ENCODE results near the gene CYP27A1. TPM values are rescaled to one million over a fixed set of nuclear protein-coding genes. Genes with fewer than 3 reads are reported as not detected.
A peak's percentile ranks its signal among the peaks of the same experiment; 100 is the strongest.

The CYP27A1 gene
- total and polyA plus RNA-seq, 9 of the 15 experiments (the other 6 are each of a cell fraction or from before 2014, with no cell fraction given), result 0.20 TPM; not detected in 8

GRCh38 chr2:218810256-218810655 lies 28.3 kb downstream of the CYP27A1 start (continued):
- TF ChIP-seq YBX1 (IDR thresholded peaks at IDR 0.05) (no peak), ARNT (IDR thresholded peaks at IDR 0.05) (no peak), C11orf30 (IDR thresholded peaks at IDR 0.05; ENCODE audit: low read depth) (no peak), CREBBP (IDR thresholded peaks at IDR 0.05; ENCODE audit: low read depth, low read length) (no peak), KAT8 (IDR thresholded peaks at IDR 0.05; ENCODE audit: low read depth) (no peak), NR2F6 (CRISPR knock-in tag; IDR thresholded peaks at IDR 0.05) (no peak), HIVEP1 (CRISPR knock-in tag; IDR thresholded peaks at IDR 0.05) (no peak), KLF10 (CRISPR knock-in tag; IDR thresholded peaks at IDR 0.05) (no peak), NR3C1 (CRISPR knock-in tag; IDR thresholded peaks at IDR 0.05) (no peak), NFE2 (IDR thresholded peaks at IDR 0.05; ENCODE audit: low read depth) (no peak), SRSF9 (IDR thresholded peaks at IDR 0.05; ENCODE audit: borderline replicate concordance, low read depth, low read length) (no peak)
- TF ChIP-seq, protein P1, sequence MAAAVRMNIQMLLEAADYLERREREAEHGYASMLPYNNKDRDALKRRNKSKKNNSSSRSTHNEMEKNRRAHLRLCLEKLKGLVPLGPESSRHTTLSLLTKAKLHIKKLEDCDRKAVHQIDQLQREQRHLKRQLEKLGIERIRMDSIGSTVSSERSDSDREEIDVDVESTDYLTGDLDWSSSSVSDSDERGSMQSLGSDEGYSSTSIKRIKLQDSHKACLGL (CRISPR knock-in tag; IDR thresholded peaks at IDR 0.05; ENCODE audit: borderline replicate concordance, poor library complexity, severe bottlenecking), result no peak

DNA sequence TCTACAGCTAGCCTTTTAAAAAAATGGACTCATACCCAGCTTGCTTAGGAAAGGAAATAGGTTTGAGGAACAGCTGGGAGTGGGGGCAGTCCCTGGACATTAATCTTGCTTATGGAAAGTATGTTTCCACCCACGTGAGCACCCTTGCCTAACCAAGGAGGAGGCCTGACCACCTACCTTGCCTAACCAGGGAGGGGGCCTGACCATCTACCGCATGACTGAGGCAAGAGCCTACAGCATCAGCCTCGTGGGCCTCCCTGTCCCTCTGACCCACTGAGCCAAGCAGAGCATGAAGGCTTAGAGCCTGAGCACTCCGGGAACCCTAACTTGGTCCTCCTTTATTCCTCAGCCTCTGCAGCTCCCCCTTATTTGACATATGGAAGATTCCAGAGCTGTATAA lies 29.4 kb downstream of the CYP27A1 start:
- H3K27ac ChIP-seq (ENCODE audit: extremely low read depth, low read depth, low read length), result no peak overlapping the region
- 11% methylated on average over 4 of the region's 4 CpGs for WGBS (ENCODE audit: insufficient coverage, low coverage, missing lambda C conversion rate)
- H3K36me3 ChIP-seq (ENCODE audit: control insufficient read depth, insufficient read depth, low read length), result no peaks in the 10 kb centered on the region
- no TSS peak for BruUV-seq (replicated peaks)
- intact Hi-C loops (cut with micrococcal nuclease), result no loop called here
- POLR2A ChIA-PET, result no interaction called here
- CTCF ChIA-PET (ENCODE audit: low intra/inter-chr PET ratio), result no interaction called here
- peaks cover 14 to 48% of the 10 kb centered on the region in 2 experiments; a peak in 4 of 5 replicates for H3K27me3 ChIP-seq (ENCODE audit: control insufficient read depth in 2 of 2, insufficient read depth in 2 of 2, low read length in 2 of 2)
- no peak overlapping the region for H3K4me2 ChIP-seq (ENCODE audit: insufficient read depth, low read length)
- no peaks in the 10 kb centered on the region; a peak in 1 of 5 replicates for H3K4me1 ChIP-seq (replicated peaks in 1 of 2; ENCODE audit: control insufficient read depth in 2 of 2, insufficient read depth in 2 of 2, low read length in 2 of 2)
- no peaks in the 10 kb centered on the region for H4K20me1 ChIP-seq (replicated peaks; ENCODE audit: control insufficient read depth, insufficient read depth, low read length)
- no peak for DNase-seq (ENCODE audit: extremely low read depth in 1 of 4, low spot score in 3 of 4)
- no peak overlapping the region for H3K9ac ChIP-seq (ENCODE audit: insufficient read depth in 1 of 2, low read depth in 2 of 2, low read length in 2 of 2)
- TF ChIP-seq HDAC3 (IDR thresholded peaks at IDR 0.05; ENCODE audit: borderline replicate concordance, partially characterized antibody), result no peak
- TF ChIP-seq DIDO1 (tag; IDR thresholded peaks at IDR 0.05; ENCODE audit: low read depth), result no peak
- TF ChIP-seq, protein P2, sequence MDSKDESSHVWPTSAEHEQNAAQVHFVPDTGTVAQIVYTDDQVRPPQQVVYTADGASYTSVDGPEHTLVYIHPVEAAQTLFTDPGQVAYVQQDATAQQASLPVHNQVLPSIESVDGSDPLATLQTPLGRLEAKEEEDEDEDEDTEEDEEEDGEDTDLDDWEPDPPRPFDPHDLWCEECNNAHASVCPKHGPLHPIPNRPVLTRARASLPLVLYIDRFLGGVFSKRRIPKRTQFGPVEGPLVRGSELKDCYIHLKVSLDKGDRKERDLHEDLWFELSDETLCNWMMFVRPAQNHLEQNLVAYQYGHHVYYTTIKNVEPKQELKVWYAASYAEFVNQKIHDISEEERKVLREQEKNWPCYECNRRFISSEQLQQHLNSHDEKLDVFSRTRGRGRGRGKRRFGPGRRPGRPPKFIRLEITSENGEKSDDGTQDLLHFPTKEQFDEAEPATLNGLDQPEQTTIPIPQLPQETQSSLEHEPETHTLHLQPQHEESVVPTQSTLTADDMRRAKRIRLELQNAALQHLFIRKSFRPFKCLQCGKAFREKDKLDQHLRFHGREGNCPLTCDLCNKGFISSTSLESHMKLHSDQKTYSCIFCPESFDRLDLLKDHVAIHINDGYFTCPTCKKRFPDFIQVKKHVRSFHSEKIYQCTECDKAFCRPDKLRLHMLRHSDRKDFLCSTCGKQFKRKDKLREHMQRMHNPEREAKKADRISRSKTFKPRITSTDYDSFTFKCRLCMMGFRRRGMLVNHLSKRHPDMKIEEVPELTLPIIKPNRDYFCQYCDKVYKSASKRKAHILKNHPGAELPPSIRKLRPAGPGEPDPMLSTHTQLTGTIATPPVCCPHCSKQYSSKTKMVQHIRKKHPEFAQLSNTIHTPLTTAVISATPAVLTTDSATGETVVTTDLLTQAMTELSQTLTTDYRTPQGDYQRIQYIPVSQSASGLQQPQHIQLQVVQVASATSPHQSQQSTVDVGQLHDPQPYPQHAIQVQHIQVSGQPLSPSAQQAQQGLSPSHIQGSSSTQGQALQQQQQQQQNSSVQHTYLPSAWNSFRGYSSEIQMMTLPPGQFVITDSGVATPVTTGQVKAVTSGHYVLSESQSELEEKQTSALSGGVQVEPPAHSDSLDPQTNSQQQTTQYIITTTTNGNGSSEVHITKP (IDR thresholded peaks at IDR 0.05; ENCODE audit: partially characterized antibody), result peak; percentile 90
- TF ChIP-seq FOXA1 (IDR thresholded peaks at IDR 0.05; ENCODE audit: borderline replicate concordance), result no peak
- TF ChIP-seq NFE2 (IDR thresholded peaks at IDR 0.05; ENCODE audit: low read depth), result no peak
- TF ChIP-seq SRF (CRISPR knock-in tag; IDR thresholded peaks at IDR 0.05), result no peak
- FAIRE-seq, result no peak
- H3K9me3 ChIP-seq (replicated peaks; ENCODE audit: control insufficient read depth, insufficient read depth, low read depth, low read length), result no peaks in the 10 kb centered on the region
- in situ Hi-C loops (cut with MboI), result no loop called here
- H3K9me1 ChIP-seq (ENCODE audit: control insufficient read depth, insufficient read depth, low read length), result no peaks in the 10 kb centered on the region
- H3K4me3 ChIP-seq, result no peak overlapping the region
- H3K79me2 ChIP-seq (ENCODE audit: control insufficient read depth, insufficient read depth, low read length), result no peaks in the 10 kb centered on the region
- no peak for ATAC-seq
- no peak overlapping the region for H2AFZ ChIP-seq (ENCODE audit: low read depth, low read length)

All from K562 (cell line).